ENCODE measurements around the gene EXOC4.

DNA sequence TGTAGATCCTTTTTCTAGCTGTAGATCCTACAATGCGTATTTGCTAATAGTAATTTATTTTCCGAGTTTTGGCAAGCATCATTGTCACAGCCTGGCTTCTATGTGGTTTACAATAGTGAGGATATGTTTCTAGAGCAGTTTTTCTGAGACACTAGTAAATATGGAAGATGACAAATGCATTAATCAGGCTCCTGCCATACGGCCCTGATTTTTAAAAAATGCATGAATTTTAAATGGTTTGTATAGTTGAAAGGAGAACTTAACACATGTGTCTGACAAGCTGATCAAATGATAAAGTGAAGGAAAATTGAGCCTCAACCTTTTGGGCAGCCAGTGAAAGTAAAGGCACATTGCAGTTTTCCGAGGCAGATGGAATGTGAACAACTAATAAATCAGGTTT is 354.1 kb downstream of the EXOC4 start:
- TF ChIP-seq SUZ12 (IDR thresholded peaks at IDR 0.05; ENCODE audit: extremely low read depth, insufficient read depth, insufficient read length) (no peak), YY1 (IDR thresholded peaks at IDR 0.05; ENCODE audit: insufficient read depth, insufficient read length) (no peak), ZNF274 (IDR thresholded peaks at IDR 0.05; ENCODE audit: low read depth, low read length) (no peak)

Data from NT2/D1 (cell line).